Body of pancreas (tissue), 4 donors: ENCODE measurements around the gene ZNF169.

Experiments used
- POLR2A ChIP-seq, 3 donors: fragments of 450-650 bp; IDR thresholded peaks; one replicate each; pipeline ENCODE4 v1.6.1; 2016; ENCODE audit warnings: antibody characterized with exemption in 3 of 3, mild to moderate bottlenecking in 2 of 3
- TF ChIP-seq, protein P1 (sequence below), 7 experiments: fragments of 450-650 bp in 4 of 7; fragments of 200-600 bp in 3 of 7; sonication (generic) in 3 of 7; IDR thresholded peaks; one replicate each; pipeline ENCODE4 v1.5.1; 2016 to 2019; ENCODE audit warnings: antibody characterized with exemption in 7 of 7

DNA sequence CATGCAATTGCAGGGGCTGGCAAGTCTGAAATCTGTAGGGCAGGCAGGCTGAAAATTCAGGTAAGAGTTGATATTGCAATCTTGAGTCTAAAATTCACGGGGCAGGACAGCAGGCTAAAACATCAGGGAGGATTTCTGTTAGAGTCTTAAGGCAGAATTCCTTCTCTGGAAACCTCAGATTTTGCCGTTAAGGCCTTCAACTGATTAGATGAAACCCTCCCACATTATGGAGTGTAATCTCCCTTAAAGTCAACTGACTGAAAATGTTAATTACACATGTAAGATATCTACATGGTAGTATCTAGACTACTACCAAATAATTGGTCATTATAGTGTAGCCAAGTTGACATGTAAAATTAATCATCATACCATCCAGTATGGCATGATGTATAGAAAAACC is 3.1 kb upstream of the ZNF169 start:
- TF ChIP-seq, protein P1, sequence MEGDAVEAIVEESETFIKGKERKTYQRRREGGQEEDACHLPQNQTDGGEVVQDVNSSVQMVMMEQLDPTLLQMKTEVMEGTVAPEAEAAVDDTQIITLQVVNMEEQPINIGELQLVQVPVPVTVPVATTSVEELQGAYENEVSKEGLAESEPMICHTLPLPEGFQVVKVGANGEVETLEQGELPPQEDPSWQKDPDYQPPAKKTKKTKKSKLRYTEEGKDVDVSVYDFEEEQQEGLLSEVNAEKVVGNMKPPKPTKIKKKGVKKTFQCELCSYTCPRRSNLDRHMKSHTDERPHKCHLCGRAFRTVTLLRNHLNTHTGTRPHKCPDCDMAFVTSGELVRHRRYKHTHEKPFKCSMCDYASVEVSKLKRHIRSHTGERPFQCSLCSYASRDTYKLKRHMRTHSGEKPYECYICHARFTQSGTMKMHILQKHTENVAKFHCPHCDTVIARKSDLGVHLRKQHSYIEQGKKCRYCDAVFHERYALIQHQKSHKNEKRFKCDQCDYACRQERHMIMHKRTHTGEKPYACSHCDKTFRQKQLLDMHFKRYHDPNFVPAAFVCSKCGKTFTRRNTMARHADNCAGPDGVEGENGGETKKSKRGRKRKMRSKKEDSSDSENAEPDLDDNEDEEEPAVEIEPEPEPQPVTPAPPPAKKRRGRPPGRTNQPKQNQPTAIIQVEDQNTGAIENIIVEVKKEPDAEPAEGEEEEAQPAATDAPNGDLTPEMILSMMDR (IDR thresholded peaks at IDR 0.05) = no peak
- no peak for TF ChIP-seq POLR2A (IDR thresholded peaks at IDR 0.05)
